Activated T-helper 9 cell treated with anti-CD3 and anti-CD28 coated beads, Interleukin-2, amount 50 U/mL, for 16 hours (primary cell): ENCODE measurements around the gene EPHA5.
"Not testable (repeated sequence)": the region's sequence is repeated elsewhere in the genome, so short reads cannot be mapped to it uniquely, and the experiment has no call there.

Experiments
- DNase-seq: peaks from one replicate; pipeline ENCODE4 v3.0.0-alpha.2; 2020; ENCODE audit warnings: low read depth

EPHA5 gene

DNA sequence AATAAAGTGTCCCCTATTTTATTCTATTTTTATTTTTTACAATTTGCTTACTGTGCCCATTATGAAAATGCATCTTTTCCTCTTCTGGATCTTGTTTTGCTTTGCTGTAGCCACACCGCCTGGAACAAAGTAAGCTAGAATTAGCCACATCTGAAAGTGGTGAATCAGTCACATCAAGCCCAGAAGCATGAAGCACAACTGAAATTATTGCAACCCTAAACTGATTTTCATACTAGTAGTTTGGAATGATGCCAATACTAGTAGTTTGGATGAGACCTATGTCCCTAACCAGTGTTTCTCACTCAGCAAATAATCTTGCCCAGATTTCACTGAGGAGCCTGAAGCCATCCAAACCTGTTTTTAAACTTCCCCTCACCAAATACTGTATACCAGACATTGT is 303.0 kb downstream of the EPHA5 start:
- no peak for DNase-seq

DNA sequence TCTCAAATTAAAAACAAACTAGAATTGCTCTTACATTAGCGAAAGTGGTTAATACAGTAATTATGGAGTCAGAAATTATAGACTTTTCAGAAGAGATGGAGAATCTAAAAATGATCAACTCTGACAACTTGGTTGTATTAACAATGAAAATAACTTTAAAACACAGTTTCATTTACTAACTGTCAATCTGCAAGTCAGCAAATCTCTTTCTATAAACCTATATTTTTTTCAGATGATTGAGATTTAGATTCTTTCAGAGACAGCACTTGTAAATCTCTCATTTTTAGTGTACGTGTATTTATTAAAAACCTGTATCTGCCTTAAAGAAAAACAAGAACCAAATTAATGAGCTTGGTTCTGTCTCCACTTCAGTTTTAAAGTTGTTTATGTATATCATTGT is 311.4 kb downstream of the EPHA5 start:
- DNase-seq, result no peak

DNA sequence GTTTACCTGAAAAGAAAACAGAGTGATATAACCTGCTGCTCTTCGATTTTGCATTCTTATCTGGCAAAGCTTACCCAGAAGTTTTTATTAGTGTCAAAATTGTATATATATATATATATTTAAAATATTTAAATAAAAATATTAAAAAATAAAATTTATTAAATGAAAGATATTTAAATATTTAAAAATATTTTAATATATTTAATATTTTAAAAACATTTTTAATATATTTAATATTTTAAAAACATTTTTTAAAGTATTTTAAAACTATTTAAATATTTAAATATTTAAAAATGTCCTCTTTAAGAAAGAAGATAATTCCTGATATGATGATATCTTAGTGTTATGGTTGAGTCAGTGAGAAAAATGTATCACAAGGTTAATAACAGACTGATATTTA is 317.2 kb downstream of the EPHA5 start:
- DNase-seq, result no peak

DNA sequence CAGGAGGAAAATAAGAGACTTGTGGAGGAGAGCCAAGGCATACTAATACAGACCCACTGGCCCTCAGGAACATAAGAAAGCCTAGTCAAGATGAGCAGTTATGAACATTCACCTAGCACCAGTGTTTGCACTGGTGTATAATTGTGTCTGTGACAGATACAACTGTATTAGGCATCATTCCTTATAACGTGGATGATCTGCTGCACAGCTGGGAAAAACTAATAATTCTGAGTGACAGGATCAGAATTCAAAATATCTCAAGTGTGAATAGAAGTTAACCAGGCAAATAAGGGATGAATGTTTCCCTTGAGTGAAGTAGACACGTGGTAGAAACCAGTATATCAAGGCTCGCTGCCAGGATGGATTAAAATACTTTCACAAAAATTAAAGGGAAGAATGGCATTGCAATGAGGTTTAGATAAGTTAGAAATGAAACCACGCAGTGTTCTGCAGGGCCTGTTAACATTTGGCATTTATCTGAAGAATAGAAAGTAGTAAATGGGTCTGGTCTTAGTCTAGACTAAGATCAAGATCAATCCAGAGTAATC is 325.9 kb downstream of the EPHA5 start:
- no peak for DNase-seq

DNA sequence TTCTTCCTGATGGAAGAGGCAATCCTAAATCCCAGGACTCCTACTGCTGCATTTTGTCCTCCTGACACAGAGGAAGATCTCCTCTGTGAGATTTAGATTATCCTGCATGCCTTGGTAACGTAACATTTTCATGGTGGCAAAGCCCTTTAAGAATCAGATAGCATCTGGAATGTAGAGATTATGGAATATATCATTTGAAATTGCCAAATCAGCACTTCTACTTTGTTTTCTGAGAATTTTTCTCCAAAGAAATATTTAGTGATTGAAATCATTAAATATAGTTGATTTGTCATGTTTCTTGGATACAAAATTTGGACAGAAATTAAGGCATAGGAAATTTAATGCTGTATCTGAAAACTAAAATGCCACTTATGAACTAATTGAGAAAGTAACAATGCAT is 326.9 kb downstream of the EPHA5 start:
- DNase-seq, result no peak

DNA sequence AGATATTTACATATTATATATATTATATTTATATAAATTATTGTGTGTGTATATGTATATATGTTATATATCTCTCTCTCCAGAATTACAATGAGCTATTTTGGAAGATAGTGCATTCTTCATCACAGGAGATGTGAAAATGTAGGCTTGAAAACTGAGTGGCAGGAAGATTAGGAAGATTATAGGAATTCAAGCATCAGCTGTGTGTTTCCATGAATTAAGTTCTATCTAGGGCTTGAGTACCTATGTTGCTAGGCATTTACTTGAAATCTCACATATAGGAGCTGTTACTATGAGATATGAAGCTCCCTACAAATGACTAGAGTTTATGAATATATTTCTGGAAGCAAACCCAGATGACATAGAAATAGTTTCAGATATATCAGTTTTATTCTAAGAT is 328.7 kb downstream of the EPHA5 start:
- no peak for DNase-seq

DNA sequence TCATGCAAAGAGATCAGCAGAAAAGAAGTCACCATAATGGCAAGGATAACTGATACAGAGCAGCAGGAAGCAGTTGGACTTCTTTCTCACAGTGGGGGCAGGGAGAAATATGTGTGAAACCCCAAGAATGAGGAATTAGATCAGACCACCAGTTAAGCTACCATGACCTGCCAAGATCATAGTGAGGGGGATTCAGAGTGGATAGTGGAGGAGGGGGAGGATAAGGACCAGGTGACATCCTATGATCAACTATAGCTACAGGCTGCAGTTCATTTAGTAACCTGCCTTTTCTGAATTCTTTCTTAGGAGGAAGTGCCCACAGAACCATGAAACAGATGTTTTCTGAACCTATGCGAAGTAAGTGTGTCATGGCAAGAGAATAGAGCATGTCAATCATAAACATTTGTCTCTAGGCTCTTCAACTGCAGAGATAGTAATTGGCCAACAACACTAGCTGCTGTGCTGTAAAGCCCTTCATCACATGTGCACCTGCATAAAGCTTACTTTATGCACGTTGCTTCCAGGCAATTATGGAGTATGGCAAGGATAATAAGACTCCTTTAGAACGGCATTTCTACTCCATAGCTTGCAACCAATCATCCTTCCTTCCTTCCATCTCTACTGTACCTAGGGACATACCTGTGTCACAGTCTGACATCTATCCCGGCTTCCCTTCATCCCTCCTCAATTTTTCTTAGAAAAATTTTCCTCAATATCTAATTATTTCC is 329.7 kb downstream of the EPHA5 start:
- DNase-seq, result no peak

DNA sequence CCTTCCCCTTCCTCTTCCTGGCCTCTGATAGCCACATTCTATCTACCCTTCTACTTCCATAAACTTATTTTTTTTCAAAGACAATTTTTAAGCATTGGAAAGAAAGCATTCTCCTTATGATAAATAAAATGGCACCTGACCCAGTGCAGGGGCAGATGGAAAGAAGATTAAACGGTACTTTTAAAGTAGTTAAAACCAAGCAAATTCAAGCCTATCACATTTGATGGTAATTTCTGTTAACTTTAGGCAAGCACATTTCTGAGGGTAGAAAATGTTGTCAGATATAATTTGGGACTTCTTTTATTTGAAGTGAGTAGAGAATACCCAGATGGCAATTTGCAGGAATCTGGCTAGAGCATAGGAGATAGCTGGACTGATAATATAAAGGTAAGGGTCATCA is 332.9 kb downstream of the EPHA5 start:
- DNase-seq, result no peak

DNA sequence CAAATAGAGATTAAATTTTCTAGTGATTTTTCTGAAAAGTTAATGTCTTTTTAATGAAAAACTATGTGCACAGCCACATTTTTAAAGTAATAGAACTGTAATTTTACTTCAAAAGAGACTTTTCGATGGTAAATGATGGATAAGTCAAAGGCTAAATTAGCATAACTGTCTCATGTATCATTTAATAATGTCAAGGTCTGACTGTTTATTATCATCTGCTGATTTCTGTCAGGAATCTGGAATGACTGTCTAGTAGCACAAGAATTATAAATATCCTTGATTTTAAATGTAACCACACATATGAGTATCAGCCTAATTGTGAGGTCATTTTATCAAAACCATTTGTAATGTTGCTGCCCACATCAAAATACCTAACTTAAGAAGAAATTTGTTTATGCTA is 333.8 kb downstream of the EPHA5 start:
- DNase-seq, result no peak

DNA sequence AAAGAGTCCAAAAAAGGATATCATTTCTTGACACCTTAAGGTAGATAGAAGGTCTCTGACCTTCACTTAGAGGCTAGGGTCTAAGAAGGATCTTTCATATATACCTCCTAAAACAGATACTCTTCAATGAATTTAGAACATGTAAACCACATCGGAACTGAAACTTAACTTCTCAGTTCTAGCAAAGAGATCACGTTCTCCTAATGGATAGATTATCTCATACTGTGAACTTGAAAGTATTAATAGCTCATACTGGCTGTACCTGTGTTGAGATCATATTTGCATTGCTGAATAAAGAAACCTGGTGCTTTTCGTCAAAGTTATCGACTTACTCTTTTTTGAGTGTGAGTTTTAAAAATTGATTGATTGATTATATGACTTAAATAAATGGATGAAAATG is 353.8 kb downstream of the EPHA5 start:
- DNase-seq, result no peak

DNA sequence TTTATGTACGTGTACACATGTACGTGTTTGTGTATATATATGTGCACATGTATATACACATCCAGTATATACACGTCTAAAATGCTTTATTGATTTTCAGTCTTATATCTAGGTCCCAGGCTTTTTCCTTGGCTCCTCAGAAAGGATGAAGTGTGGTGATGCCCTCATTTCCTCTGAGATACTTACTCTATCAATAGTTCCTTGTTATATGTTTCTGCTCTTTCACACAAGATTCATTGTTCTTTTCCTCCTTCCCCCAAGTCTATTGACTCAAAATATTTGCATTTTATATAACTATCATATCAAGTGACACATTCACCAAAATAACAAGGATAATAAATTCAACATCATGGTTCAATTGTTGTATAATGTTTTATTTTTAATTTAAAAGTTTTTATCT is 359.2 kb downstream of the EPHA5 start:
- DNase-seq, result no peak

DNA sequence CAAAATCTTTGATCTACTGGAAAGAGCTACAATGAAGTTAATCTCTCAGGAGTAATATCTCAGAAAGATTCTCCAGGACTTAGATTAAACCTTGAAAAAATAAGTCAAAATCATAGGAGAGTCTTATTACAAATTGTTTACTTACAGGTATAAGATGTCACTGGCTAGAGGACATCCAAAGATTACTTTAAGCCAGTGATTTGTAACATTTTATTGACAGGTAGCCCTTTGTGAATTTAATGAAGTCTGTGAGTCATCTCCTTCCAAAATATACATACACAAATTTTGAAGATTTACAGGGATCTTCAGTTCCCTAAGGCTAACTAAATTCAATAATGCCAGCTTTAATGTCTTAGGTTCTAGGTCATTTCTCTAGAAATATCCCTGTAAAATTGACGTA is 359.7 kb downstream of the EPHA5 start:
- DNase-seq, result no peak

DNA sequence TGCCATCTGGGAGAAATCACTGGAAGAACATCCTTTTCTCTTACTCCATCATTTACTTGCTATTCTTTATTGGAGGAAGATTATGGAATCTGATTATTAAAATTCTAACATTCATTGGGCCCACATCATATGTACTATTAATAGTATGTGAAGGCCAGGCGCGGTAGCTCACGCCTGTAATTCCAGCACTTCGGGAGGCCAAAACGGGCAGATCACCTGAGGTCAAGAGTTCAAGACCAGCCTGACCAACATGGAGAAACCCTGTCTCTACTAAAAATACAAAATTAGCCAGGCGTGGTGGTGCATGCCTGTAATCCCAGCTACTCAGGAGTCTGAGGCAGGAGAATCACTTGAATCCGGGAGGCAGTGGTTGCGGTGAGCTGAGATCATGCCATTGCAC is 361.7 kb downstream of the EPHA5 start:
- not testable (repeated sequence) for DNase-seq

DNA sequence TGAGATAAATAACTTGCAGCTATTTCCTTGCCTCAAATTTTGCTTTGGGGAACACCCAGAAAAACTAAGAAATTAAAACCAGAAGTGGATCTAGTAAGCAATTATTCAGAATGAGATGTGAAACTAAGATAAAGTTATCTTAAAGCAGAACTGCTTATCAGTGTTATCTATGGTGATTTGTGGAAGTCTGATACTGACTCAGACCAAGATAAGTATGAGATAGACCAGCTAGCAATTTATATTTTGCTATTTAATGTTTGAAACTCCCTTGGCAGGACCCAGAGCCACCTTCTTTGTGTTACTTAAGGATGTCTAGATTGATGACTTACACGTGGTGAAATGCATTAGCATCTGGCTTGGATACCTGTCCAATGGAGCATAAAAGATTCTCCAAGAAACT is 368.1 kb downstream of the EPHA5 start:
- no peak for DNase-seq

DNA sequence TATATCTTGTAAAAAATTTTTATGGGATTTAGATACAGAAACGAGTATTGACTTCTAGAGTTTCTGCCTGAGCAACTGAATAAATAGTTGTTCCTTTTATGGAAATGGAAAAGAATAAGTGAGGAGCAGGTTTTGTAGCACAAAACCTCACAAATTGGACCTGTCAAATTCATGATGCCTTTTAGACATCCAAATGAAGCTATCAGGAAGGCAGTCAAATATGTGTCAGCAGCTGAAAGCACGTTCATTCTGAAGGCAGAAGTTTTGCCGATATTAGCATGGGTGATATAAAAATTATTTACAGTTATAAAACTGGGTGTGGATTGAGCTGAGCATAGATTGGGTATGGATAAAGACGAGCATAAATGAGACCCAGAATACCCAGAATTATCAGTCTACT is 374.0 kb downstream of the EPHA5 start:
- no peak for DNase-seq

DNA sequence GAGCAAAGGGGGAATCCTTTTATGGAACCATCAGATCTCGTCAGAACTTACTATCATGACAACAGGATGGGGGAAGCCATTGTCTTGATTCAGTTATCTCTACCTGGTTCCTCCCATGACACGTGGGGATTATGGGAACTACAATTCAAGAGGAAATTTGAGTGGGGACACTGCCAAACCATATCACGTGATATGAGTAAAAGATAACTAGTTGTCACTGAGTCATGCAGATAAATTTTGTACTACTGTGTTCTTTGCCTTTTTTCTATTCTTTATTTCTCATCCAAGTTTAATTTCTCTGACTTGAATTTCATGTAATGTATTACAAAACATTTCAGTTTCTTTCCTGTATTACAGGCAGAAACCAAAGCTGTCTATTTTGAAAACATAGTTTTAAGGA is 383.2 kb downstream of the EPHA5 start:
- DNase-seq, result no peak
